ENCODE results near the gene ATF6.

ATF6 gene

GRCh38 chr1:161948435-161948834, 182.3 kb downstream of the ATF6 start:
- intact Hi-C loops (cut with DNase I), result no loop called here
- no peak for DNase-seq

- intact Hi-C loops (cut with DNase I), result no loop called here
- no peak for DNase-seq
Observed at GRCh38 chr1:161949548-161949947, 183.4 kb downstream of the ATF6 start.

- intact Hi-C loops (cut with DNase I), result no loop called here
- no peak for DNase-seq
Observed at GRCh38 chr1:161950377-161950776, 184.3 kb downstream of the ATF6 start.

- intact Hi-C loops (cut with DNase I), result no loop called here
- DNase-seq, result no peak
Observed at GRCh38 chr1:161951646-161952045, 185.5 kb downstream of the ATF6 start.

GRCh38 chr1:161952607-161953172, 186.6 kb downstream of the ATF6 start:
- intact Hi-C loops (cut with DNase I), result no loop called here

GRCh38 chr1:161953256-161953920, 187.3 kb downstream of the ATF6 start:
- intact Hi-C loops (cut with DNase I), result no loop called here
- DNase-seq, result no peak

More at GRCh38 chr1:161952607-161953172, 186.6 kb downstream of the ATF6 start:
- DNase-seq, result no peak

GRCh38 chr1:161954050-161954449, 187.9 kb downstream of the ATF6 start:
- no peak for DNase-seq
- intact Hi-C loops (cut with DNase I), result no loop called here

GRCh38 chr1:161954466-161954865, 188.3 kb downstream of the ATF6 start:
- no peak for DNase-seq
- intact Hi-C loops (cut with DNase I), result no loop called here

GRCh38 chr1:161955606-161956005, 189.5 kb downstream of the ATF6 start:
- DNase-seq, result no peak
- intact Hi-C loops (cut with DNase I), result no loop called here

GRCh38 chr1:161956097-161956496, 190.0 kb downstream of the ATF6 start:
- intact Hi-C loops (cut with DNase I), result no loop called here
- DNase-seq, result no peak

GRCh38 chr1:161956930-161957329, 190.8 kb downstream of the ATF6 start:
- intact Hi-C loops (cut with DNase I), result no loop called here
- no peak for DNase-seq

GRCh38 chr1:161958425-161958824, 192.3 kb downstream of the ATF6 start:
- intact Hi-C loops (cut with DNase I), result no loop called here
- peak; percentile 19 to 92 (median 68) for DNase-seq

GRCh38 chr1:161962091-161962887, 196.2 kb downstream of the ATF6 start:
- intact Hi-C loops (cut with DNase I), result no loop called here
- DNase-seq, result peak in 4 of 42 donors; percentile 23 to 52 (median 30)

GRCh38 chr1:161966067-161966466, 199.9 kb downstream of the ATF6 start:
- DNase-seq, result no peak
- intact Hi-C loops (cut with DNase I), result no loop called here

- no peak for DNase-seq
- intact Hi-C loops (cut with DNase I), result no loop called here
Observed at GRCh38 chr1:161970036-161970435, 203.9 kb downstream of the ATF6 start.

- DNase-seq, result peak in 6 of 42 donors; percentile 21 to 60 (median 33)
- intact Hi-C loops (cut with DNase I), result no loop called here
Observed at GRCh38 chr1:161970633-161971032, 204.5 kb downstream of the ATF6 start.

GRCh38 chr1:161972828-161973227, 206.7 kb downstream of the ATF6 start:
- intact Hi-C loops (cut with DNase I), result no loop called here
- no peak for DNase-seq

GRCh38 chr1:161973924-161974845, 208.1 kb downstream of the ATF6 start:
- intact Hi-C loops (cut with DNase I), result no loop called here
- DNase-seq, result peak in 5 of 42 donors; percentile 19 to 45 (median 33)
